Parietal lobe (tissue), 1 donor: ENCODE data around the gene ZNF214. TPM values are rescaled to one million over a fixed set of nuclear protein-coding genes. Genes with fewer than 3 reads are reported as not detected.

Experiments used
- total RNA-seq: library from RNA; depleted of rRNA; stranded (reverse); fragments of >200 nt; gene quantifications from one replicate; pipeline ENCODE4 v1.2.3, GENCODE V29; 2014

Gene ZNF214
- 17.8 TPM for total RNA-seq

DNA sequence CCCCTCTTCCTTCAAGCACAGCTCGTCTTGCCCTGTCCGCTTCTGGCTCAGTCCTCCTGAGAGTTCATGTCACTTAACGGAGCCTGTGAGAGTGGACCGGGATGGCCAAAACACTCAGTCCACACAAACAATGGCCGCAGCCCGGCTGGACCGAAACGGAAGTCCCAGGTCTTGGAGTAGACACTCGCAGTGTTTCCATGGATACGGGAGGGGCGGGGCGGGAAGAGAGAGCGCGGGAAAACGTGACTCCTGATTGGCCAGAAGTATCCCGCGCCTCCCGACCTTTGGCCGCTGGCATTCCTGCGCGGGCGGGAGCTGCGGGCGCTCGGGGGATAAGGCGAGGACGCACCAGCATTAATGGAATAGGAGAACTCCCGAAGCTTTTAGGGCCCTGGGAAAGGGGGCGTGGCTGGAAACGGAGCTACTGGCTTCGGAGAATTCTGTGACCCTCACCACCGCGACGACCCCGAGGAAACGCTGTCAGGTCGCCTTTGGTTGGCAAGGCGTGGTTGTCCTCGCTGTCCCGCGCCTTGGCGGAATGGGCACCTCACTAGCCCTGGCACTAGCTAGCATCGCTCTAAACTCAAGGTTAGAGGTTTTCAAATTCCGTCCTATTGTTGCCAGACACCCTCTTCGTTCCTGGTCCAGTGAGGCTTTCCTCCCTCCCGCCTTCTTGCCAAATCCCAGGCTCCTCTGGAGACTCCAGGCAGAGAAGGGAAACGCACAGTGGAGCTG lies at the start of gene ZNF214, which contains the start of gene NLRP14:
TSS of gene ZNF214 (minus strand) at position 164 of the 735 bp plus-strand sequence. CDS start 17,511 bp downstream, outside the sequence.
TSS of gene NLRP14 (plus strand) at position 297 of the 735 bp plus-strand sequence. CDS start 18,108 bp downstream, outside the sequence.

Other genes starting within 250 kb of the ZNF214 start
- 1.6 TPM for gene OR2AG2, start 248.4 kb downstream of the ZNF214 start, total RNA-seq
- not detected for gene OR2AG1, start 237.3 kb downstream of the ZNF214 start, total RNA-seq
- gene OR6A2, start 220.7 kb downstream of the ZNF214 start, total RNA-seq, result 2.2 TPM
- gene OR10A5, start 174.7 kb downstream of the ZNF214 start, total RNA-seq, result not detected
- not detected for gene OR10A2, start 157.3 kb downstream of the ZNF214 start, total RNA-seq
- not detected for gene OR10A4, start 143.7 kb downstream of the ZNF214 start, total RNA-seq
- 2.2 TPM for gene OR2D2, start 127.8 kb downstream of the ZNF214 start, total RNA-seq
- not detected for gene OR2D3, start 99.3 kb downstream of the ZNF214 start, total RNA-seq
- gene ZNF215, start 93.9 kb downstream of the ZNF214 start, total RNA-seq, result 6.3 TPM
- gene NLRP14, start 133 bp upstream of the ZNF214 start, total RNA-seq, result 1.6 TPM
- gene RBMXL2, start 68.7 kb upstream of the ZNF214 start, total RNA-seq, result 0.31 TPM
- 7.2 TPM for gene SYT9, start 231.6 kb upstream of the ZNF214 start, total RNA-seq